ENCODE results near the gene CCDC141.

DNA sequence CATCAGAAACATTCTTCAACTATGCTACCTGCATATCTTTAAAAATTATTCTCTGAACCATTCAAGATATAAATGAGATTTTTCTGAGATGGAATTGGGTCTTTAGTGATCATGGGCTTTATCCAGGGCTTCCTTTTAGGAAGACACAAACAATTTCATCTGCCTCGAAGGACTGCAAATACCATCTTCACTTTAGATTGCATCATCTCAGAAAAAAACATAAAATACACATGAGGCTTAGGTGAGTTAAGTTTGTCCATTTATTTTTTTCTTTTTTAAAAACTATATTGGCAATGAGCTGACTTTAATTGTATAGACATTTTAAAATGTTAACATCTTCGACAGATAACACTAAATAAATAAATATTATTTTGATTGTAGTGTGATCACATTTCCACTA, 262.8 kb downstream of the CCDC141 start:
- TF ChIP-seq POLR2AphosphoS5 (IDR thresholded peaks at IDR 0.05; ENCODE audit: low read depth, low read length) (no peak), SIN3A (IDR thresholded peaks at IDR 0.05; ENCODE audit: borderline replicate concordance, insufficient read depth, low read length) (no peak), TAF1 (IDR thresholded peaks at IDR 0.05; ENCODE audit: borderline replicate concordance, insufficient read depth, low read length) (no peak), FOXP2 (optimal IDR thresholded peaks at IDR 0.05; ENCODE audit: borderline replicate concordance, extremely low read depth, extremely low read length, insufficient read depth) (no peak)
- TF ChIP-seq, protein P1, sequence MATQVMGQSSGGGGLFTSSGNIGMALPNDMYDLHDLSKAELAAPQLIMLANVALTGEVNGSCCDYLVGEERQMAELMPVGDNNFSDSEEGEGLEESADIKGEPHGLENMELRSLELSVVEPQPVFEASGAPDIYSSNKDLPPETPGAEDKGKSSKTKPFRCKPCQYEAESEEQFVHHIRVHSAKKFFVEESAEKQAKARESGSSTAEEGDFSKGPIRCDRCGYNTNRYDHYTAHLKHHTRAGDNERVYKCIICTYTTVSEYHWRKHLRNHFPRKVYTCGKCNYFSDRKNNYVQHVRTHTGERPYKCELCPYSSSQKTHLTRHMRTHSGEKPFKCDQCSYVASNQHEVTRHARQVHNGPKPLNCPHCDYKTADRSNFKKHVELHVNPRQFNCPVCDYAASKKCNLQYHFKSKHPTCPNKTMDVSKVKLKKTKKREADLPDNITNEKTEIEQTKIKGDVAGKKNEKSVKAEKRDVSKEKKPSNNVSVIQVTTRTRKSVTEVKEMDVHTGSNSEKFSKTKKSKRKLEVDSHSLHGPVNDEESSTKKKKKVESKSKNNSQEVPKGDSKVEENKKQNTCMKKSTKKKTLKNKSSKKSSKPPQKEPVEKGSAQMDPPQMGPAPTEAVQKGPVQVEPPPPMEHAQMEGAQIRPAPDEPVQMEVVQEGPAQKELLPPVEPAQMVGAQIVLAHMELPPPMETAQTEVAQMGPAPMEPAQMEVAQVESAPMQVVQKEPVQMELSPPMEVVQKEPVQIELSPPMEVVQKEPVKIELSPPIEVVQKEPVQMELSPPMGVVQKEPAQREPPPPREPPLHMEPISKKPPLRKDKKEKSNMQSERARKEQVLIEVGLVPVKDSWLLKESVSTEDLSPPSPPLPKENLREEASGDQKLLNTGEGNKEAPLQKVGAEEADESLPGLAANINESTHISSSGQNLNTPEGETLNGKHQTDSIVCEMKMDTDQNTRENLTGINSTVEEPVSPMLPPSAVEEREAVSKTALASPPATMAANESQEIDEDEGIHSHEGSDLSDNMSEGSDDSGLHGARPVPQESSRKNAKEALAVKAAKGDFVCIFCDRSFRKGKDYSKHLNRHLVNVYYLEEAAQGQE (IDR thresholded peaks at IDR 0.05; ENCODE audit: insufficient read depth in 1 of 2, low read depth in 2 of 2, low read length in 2 of 2): no peak
